NCI-H1092 (cell line): ENCODE measurements around the gene CCDC90B.

Source experiments
- DNase-seq: peaks from one replicate; lab custom pipeline; 2025; lab: John Stamatoyannopoulos, UW

The CCDC90B gene

GRCh38 chr11:83235825-83236224 is 50.3 kb downstream of the CCDC90B start:
- DNase-seq, result no peak

GRCh38 chr11:83223457-83223856 is 62.7 kb downstream of the CCDC90B start:
- DNase-seq, result no peak

- DNase-seq, result no peak
These were observed 63.7 kb downstream of the CCDC90B start for GRCh38 chr11:83222499-83222898.

- DNase-seq, result no peak
These were observed 64.5 kb downstream of the CCDC90B start for GRCh38 chr11:83221694-83222093.

DNA sequence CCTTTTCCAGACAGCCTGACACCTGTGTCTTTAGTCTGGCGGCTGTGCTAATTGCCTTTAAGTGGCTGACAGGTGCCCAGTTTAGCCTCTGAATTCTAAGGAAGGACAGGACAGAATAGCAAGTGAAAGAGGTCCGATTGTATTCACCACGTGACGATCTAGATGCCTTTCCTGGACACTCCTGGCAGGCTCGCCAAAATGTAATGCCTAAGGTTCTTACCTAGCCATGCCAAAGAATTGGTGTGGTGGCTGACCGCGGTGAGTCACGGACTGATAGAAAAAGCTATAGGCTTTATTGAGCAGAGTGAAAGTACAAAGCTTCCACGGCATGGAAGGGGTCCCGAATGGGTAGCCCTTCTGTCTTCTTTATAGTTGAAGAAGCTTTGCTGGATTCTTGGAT is 65.9 kb downstream of the CCDC90B start:
- DNase-seq, result no peak

- DNase-seq, result peak; percentile 15
These were observed 67.1 kb downstream of the CCDC90B start for GRCh38 chr11:83219095-83219494.
